HG03060 (cell line): ENCODE measurements around the gene VTN.

Source experiments
- ATAC-seq: cut with Tn5 transposase; IDR thresholded peaks from one replicate; pipeline ENCODE4 v1.9.1; 2021; ENCODE audit warnings: low read depth, moderate number of reproducible peaks; ENCODE audit not compliant: unreplicated experiment

The VTN gene

GRCh38 chr17:28370035-28370743, at the start of gene VTN:
VTN (minus strand) TSS chr17:28370307; CDS start chr17:28370203, 104 bp downstream.
- no peak for ATAC-seq

DNA sequence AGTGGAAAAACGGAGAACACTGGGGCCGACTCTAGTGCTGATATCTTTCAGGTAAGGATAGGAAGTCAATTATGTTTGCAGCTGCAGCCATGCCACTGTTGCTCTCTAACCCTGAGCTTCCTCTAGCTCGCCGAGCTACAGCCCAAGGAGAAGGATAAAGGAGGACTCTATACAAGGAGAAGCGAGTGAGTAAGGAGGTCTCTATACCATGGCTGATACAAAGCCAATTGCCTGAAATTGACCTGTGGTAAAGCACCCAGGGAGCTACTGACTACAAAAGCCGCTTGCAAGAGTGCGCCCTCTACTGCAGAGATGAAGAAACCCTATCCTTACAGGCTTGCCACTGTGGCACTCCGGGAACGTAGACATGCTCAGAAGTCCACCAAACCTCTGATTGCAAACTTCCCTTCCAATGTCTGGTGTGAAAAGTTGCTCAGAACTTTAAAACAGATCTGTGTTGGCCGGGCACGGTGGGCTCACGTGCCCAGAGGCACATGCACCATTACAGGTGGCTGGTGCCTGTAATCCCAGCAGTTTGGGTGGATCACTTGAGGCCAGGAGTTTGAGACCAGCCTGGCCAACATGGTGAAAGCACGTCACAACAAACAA, 46.7 kb upstream of the VTN start:
- no peak for ATAC-seq

- ATAC-seq: no peak
Measured at GRCh38 chr17:28415886-28416285, 45.8 kb upstream of the VTN start.

DNA sequence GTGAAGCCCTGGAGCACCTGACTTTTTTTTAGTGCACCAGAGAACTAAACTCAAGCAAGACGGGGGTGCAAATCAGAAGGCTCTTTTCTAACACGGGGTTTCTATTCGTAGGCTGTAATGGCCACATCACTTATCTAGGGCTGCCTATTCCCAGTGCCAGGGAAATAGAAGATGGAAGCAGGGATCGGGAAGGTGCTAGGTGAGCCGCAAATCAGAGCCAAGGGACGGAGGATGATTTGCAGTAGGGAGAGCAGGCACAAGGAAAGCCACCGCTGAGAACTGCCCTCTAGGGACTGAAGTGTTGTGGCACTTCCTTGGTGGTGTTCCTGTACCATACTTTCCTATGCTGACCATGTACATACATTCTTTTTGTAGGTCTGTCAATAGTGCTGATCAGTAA, 43.7 kb upstream of the VTN start:
- ATAC-seq: no peak

GRCh38 chr17:28412099-28412498, 42.0 kb upstream of the VTN start:
- ATAC-seq: no peak

DNA sequence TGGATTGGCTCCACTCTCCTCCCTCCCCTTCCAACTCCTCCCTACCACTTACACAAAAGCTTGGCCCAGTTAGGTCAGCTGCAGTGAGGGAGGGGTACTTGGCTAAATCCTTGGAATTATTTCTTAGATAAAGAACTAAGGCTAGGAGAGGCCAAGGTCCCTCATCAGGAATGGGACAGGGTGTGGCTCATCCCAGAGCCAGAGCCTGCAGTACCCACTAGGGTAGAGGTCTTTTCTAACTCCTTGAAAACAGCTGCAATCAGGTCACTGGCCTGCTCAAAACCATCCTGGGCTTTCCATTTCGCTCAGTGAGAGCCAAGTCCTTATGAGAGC, 37.8 kb upstream of the VTN start:
- ATAC-seq: no peak

GRCh38 chr17:28407130-28407973, 37.2 kb upstream of the VTN start:
- no peak for ATAC-seq

- ATAC-seq: no peak
Measured at GRCh38 chr17:28406473-28406814, 36.3 kb upstream of the VTN start.

DNA sequence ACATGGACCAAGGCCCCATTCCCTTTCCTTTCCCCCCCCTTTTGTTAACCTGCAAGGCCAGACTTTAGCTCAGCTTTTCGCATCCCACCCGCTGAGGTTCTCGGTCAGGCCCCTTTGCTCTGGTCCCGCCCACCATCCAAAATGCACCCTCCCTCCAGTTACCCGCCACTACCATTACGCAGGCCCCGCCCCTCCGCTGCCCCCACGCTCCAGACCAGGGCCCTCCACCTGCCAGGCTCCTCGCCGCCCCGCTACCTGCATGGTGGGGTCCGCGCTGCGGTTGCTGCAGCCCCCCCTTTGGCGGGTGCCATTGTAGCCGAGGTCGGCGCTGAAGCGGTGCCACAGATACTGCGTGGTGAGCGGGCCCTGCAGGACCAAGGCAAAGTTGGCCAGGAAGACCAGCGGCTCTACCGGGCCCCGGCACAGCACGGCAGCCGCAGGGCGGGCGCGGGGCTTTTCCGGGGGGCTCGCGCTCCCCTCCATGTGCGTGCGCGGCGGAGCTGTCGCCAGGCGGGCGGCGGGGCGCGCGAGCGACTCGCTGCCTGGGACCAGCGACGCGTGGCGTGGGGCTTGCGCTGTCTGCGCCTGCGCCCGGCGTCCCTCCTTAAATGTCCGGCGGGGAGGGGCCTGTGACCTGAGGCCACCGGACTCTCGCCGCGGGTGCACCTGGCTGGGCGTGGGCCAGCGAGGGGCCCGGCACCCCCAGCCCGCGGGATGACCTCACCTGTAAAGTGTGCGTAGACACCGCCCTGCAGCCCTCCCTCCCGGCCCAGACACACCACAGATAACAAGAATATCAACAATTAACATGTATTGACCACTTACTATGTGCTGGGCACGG, 35.7 kb upstream of the VTN start, which contains the start of gene SLC46A1:
SLC46A1 (minus strand) TSS at position 581 of the 841 bp plus-strand sequence; CDS start at position 483, 98 bp downstream.
- ATAC-seq: no peak

GRCh38 chr17:28404812-28405570, 34.9 kb upstream of the VTN start:
- ATAC-seq: no peak

- ATAC-seq: no peak
Measured at GRCh38 chr17:28404461-28404811, 34.3 kb upstream of the VTN start.

GRCh38 chr17:28404007-28404406, 33.9 kb upstream of the VTN start:
- no peak for ATAC-seq

DNA sequence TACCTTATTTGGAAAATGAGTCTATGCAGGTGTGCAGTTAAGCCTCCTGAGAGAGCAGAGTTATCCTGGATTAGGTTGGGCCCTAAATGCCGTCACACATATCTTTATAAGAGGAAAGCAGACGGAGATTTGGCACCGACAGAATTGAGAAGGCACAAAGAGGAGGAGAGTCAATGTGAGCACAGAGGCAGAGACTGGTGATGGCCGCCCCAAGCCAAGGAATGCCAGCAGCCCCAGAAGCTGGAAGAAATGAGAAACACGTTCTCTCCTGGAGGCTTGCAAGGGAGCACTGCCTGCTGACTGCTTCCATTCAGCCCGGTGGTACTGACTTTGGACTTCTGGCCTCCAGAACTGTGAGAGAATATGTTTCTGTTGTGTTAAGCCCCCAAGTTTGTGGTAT, 32.7 kb upstream of the VTN start:
- no peak for ATAC-seq

GRCh38 chr17:28402224-28402630, 32.1 kb upstream of the VTN start:
- ATAC-seq: no peak

GRCh38 chr17:28399808-28400207, 29.7 kb upstream of the VTN start:
- no peak for ATAC-seq

GRCh38 chr17:28398280-28398981, 28.3 kb upstream of the VTN start:
- ATAC-seq: no peak

- no peak for ATAC-seq
Measured at GRCh38 chr17:28397687-28398279, 27.7 kb upstream of the VTN start.

DNA sequence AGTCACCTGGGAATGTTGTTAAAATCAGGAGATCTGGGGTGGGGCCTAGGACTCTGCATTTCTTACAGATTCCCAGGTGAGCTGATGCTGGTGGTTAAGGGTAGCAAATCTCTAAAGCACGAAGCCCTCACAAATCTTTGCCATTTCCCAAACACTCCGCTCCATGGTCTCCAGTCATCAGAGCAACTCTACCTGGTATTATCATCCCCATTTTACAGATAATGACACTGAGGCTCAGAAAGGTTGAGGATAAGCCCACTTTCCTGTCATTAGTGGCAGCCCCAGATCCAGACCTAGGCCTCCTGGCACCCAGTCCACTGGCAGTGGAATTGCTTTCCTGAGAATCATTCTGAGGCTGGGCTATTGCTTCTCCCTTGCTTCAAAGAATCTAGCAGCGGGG, 27.2 kb upstream of the VTN start:
- no peak for ATAC-seq

DNA sequence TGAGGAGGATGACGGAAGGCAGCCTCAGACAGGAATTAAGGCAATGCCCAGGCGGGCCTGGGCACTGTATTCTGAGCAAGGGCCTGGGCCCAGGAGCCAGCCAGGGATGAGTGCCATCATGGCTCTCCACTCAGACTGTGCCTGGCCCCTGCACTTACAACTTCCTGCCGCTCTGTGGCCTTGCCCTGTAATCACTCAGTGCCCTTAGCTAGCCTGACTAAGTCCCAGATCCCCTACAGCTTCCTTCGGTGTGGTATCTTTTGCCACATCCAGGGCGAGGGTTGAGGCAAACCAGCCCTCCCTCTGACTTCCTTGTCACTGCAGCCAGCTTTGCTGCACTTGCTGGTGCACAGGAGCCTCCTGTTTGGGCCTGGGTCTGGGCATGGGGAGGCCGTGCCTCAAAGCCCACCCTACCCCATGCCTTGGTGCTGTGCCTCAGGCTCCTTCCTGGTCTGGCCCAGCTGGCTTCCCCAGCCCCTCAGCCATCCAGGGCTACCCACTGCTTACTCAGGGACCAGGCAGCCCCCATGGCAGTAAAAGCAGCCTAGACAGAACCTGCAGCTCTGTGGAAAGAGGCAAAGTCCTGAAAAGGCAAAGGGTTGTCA, 26.6 kb upstream of the VTN start:
- no peak for ATAC-seq
